DND-41 (cell line): ENCODE data around the gene DENND5B.
A peak's percentile ranks its signal among the peaks of the same experiment; 100 is the strongest.

Source experiments
- ATAC-seq: fragments of 200-7000 bp; cut with Tn5 transposase; 3 replicates; pipeline ENCODE4 v1.9.1; 2021; ENCODE audit warnings: low read depth; ENCODE audit not compliant: insufficient read depth
- DNase-seq: peaks from one replicate; pipeline ENCODE4 v3.0.0-alpha.2; 2020
- H2AFZ ChIP-seq: 2 replicates; pipeline ENCODE4 v1.6.0; 2012; ENCODE audit warnings: low read depth, low read length
- H3K27ac ChIP-seq: 2 replicates; pipeline ENCODE4 v1.5.1; 2012; ENCODE audit warnings: low read length, inconsistent platforms
- H3K27me3 ChIP-seq: fragments of 200-600 bp; sonication (generic); 2 replicates; pipeline ENCODE4 v1.6.0; 2012; ENCODE audit warnings: low read length, mild to moderate bottlenecking, inconsistent platforms; ENCODE audit not compliant: insufficient read depth, poor library complexity
- H3K36me3 ChIP-seq: 2 replicates; pipeline ENCODE4 v1.5.1; 2012; ENCODE audit warnings: low read length, inconsistent platforms; ENCODE audit not compliant: insufficient read depth
- H3K4me1 ChIP-seq: 2 replicates; pipeline ENCODE4 v1.5.1; 2012; ENCODE audit warnings: mild to moderate bottlenecking, low read length; ENCODE audit not compliant: insufficient read depth
- H3K4me2 ChIP-seq: 2 replicates; pipeline ENCODE4 v1.6.0; 2012; ENCODE audit warnings: mild to moderate bottlenecking, moderate library complexity, low read length, inconsistent platforms; ENCODE audit not compliant: insufficient read depth
- H3K4me3 ChIP-seq, 2 experiments: fragments of 200-600 bp in 1 of 2; shearing (Covaris generic) in 1 of 2; 2 replicates each; pipeline ENCODE4 v1.5.1; 2012 to 2016; ENCODE audit warnings: inconsistent platforms in 2 of 2, low read length in 2 of 2, mild to moderate bottlenecking in 2 of 2, low read depth in 1 of 2, moderate library complexity in 1 of 2
- H3K79me2 ChIP-seq: 2 replicates; pipeline ENCODE4 v1.6.0; 2012; ENCODE audit warnings: low read length, inconsistent platforms; ENCODE audit not compliant: insufficient read depth
- H3K9ac ChIP-seq: 2 replicates; pipeline ENCODE4 v1.6.0; 2012; ENCODE audit warnings: low read depth, mild to moderate bottlenecking, inconsistent platforms, low read length, moderate library complexity
- H3K9me3 ChIP-seq: 2 replicates; pipeline ENCODE4 v1.5.1; 2012; ENCODE audit warnings: low read length, moderate library complexity, mild to moderate bottlenecking, inconsistent platforms; ENCODE audit not compliant: insufficient read depth, severe bottlenecking
- H4K20me1 ChIP-seq: 2 replicates; pipeline ENCODE4 v1.6.0; 2012; ENCODE audit warnings: low read length; ENCODE audit not compliant: insufficient read depth
- EZH2 ChIP-seq: IDR thresholded peaks from 3 replicates; pipeline ENCODE4 v1.6.1; 2012; ENCODE audit warnings: borderline replicate concordance, low read depth, mild to moderate bottlenecking, moderate library complexity, low read length, inconsistent platforms; ENCODE audit not compliant: severe bottlenecking
- TF ChIP-seq, protein P1 (sequence below): IDR thresholded peaks from 2 replicates; pipeline ENCODE4 v1.5.1; 2012; ENCODE audit warnings: borderline replicate concordance, low read length, moderate library complexity, mild to moderate bottlenecking; ENCODE audit not compliant: poor library complexity, severe bottlenecking; ENCODE audit errors: extremely low read depth

Gene DENND5B

DNA sequence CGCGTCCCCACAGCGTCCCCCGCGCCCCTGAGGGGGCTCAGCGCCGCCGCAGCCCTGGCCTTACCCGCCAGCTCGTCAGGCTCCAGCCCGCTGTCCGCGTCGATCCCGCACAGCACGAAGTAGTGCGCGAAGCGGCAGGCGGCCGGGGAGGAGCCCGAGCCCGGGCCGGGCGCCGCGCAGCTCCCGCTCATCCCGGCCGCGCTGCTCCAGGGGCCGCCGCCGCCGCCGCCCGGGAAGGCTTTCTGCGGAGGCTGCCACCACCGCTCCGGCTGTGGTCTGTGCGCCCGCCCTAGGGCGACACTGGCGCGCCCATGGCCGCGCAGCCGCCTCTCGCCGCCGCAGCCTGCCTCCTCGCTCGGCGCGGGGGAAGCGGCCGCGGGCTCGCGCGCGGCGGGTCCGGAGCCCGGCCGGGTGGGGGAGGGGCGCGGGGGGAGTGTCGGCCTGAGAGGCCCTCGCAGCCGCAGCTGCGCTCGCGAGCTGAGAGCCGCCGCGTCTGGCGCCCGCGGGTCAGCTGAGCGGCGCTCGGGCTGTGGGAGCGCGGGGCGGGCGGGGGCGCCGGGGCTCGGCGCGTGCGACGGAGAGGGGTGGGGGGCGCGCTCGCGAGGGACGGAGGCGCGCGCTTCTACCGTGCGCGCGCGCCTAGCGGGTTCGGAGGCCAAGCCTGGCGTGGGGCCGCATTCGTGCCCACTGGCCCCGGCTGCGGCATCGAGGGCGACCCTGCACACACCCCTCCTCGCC lies at the start of gene DENND5B:
DENND5B (minus strand) TSS at position 495 of the 738 bp plus-strand sequence; CDS start at position 191, 304 bp downstream.
- TF ChIP-seq, protein P1, sequence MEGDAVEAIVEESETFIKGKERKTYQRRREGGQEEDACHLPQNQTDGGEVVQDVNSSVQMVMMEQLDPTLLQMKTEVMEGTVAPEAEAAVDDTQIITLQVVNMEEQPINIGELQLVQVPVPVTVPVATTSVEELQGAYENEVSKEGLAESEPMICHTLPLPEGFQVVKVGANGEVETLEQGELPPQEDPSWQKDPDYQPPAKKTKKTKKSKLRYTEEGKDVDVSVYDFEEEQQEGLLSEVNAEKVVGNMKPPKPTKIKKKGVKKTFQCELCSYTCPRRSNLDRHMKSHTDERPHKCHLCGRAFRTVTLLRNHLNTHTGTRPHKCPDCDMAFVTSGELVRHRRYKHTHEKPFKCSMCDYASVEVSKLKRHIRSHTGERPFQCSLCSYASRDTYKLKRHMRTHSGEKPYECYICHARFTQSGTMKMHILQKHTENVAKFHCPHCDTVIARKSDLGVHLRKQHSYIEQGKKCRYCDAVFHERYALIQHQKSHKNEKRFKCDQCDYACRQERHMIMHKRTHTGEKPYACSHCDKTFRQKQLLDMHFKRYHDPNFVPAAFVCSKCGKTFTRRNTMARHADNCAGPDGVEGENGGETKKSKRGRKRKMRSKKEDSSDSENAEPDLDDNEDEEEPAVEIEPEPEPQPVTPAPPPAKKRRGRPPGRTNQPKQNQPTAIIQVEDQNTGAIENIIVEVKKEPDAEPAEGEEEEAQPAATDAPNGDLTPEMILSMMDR: no peak
- TF ChIP-seq EZH2: no peak
- no peaks in the 10 kb centered on the region for H4K20me1 ChIP-seq
- peaks cover 61% of the 10 kb centered on the region for H3K27me3 ChIP-seq
- H3K9ac ChIP-seq: peak within 1 kb of the TSS; percentile 32; the same call in 1 of the 2 replicates
- H3K4me2 ChIP-seq: peak within 1 kb of the TSS; percentile 63
- H3K4me1 ChIP-seq: peaks cover 12% of the 10 kb centered on the region
- peak within 1 kb of the TSS in 1 of 2 experiments; percentile 50; a peak in 2 of 4 replicates for H3K4me3 ChIP-seq
- H3K9me3 ChIP-seq: no peaks in the 10 kb centered on the region
- no peaks in the 10 kb centered on the region for H3K79me2 ChIP-seq
- DNase-seq: peak; percentile 25
- peak; percentile 71 for ATAC-seq
- peak within 1 kb of the TSS; percentile 42; the same call in 1 of the 2 replicates for H2AFZ ChIP-seq
- no peaks in the 10 kb centered on the region for H3K36me3 ChIP-seq
- no peak within 1 kb of the TSS for H3K27ac ChIP-seq

DNA sequence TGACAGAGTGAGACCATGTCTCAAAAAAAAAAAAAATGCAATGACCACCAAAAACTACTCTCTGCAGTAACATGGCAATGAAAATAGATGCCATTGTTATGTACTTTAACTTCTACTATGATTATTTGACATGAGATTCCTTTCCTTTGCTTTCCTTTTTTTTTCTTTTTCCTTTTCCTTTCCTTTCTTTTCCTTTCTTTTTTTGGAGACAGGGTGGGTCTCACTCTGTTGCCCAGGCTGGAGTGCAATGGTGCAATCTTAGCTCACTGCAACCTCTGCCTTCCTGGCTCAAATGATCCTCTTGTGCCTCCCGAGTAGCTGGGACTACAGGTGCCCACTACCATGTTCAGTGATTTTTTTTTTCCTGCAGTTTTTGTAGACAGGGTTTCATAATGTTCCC lies 43.7 kb upstream of the DENND5B start:
- TF ChIP-seq EZH2: no peak
- TF ChIP-seq, protein P1: no peak
- Histone ChIP-seq H3K4me2 (no peak overlapping the region), H3K79me2 (no peaks in the 10 kb centered on the region), H3K4me1 (no peaks in the 10 kb centered on the region), H3K27me3 (peaks cover 4% of the 10 kb centered on the region), H3K9ac (no peak overlapping the region), H3K36me3 (no peaks in the 10 kb centered on the region), H3K27ac (no peak overlapping the region), H2AFZ (no peak overlapping the region), H4K20me1 (no peaks in the 10 kb centered on the region), H3K9me3 (no peaks in the 10 kb centered on the region), H3K4me3 (no peak overlapping the region)
- ATAC-seq: no peak
- DNase-seq: no peak

DNA sequence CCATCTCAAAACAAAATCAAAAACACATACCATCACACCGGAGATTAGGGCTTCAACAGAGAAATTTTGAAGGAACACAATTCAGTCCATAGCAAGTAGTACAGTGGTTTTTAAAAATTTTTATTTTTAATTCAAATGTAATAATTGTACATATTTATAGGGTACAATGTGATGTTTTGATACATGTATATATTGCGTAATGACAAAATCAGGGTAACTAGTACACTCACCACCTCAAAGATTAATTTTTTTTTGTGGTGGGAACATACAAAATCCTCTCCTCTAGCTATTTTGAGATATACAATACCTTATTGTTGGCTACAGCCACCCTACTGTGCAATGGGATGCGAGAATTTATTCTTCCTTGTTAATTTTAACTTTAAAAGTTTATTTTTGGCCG lies 42.5 kb upstream of the DENND5B start:
- no peaks in the 10 kb centered on the region for H3K79me2 ChIP-seq
- H4K20me1 ChIP-seq: no peaks in the 10 kb centered on the region
- no peak overlapping the region for H3K27ac ChIP-seq
- no peaks in the 10 kb centered on the region for H3K36me3 ChIP-seq
- ATAC-seq: no peak
- peaks cover 4% of the 10 kb centered on the region for H3K27me3 ChIP-seq
- no peak for TF ChIP-seq EZH2
- TF ChIP-seq, protein P1: no peak
- no peak overlapping the region for H3K9ac ChIP-seq
- H3K4me3 ChIP-seq: no peak overlapping the region
- no peak overlapping the region for H2AFZ ChIP-seq
- no peaks in the 10 kb centered on the region for H3K4me1 ChIP-seq
- H3K4me2 ChIP-seq: no peak overlapping the region
- no peak for DNase-seq
- H3K9me3 ChIP-seq: no peaks in the 10 kb centered on the region
